Uterus (tissue), 4 donors: Measurements from ENCODE around the gene RIMS3. TPM values are rescaled to one million over a fixed set of nuclear protein-coding genes. Genes with fewer than 3 reads are reported as not detected.

Experiments used
- DNase-seq, 2 donors: peaks; one replicate each; pipeline ENCODE4 v3.0.0-alpha.2; 2019 to 2020
- H3K27ac ChIP-seq, 2 donors: fragments of 200-600 bp; sonication (generic); 1 replicate in 1 of 2; 2 replicates in 1 of 2; pipeline ENCODE4 v1.5.1; 2016 to 2018
- H3K27me3 ChIP-seq, 2 donors: fragments of 200-600 bp; sonication (generic); one replicate each; pipeline ENCODE4 v1.5.1; 2018 to 2019; ENCODE audit warnings: control low read depth in 1 of 2
- H3K36me3 ChIP-seq, 2 donors: fragments of 200-600 bp; sonication (generic); one replicate each; pipeline ENCODE4 v1.5.1; 2019; ENCODE audit warnings: control low read depth in 1 of 2
- H3K4me1 ChIP-seq, 2 donors: fragments of 200-600 bp; sonication (generic); one replicate each; pipeline ENCODE4 v1.5.1; 2018 to 2019; ENCODE audit warnings: control low read depth in 1 of 2
- H3K4me3 ChIP-seq, 2 donors: fragments of 200-600 bp; sonication (generic); 1 replicate in 1 of 2; 2 replicates in 1 of 2; pipeline ENCODE4 v1.5.1; 2018 to 2019; ENCODE audit warnings: mild to moderate bottlenecking in 1 of 2
- H3K9me3 ChIP-seq, 2 donors: fragments of 200-600 bp; sonication (generic); one replicate each; pipeline ENCODE4 v1.5.1; 2019; ENCODE audit warnings: control low read depth in 1 of 2
- POLR2A ChIP-seq, 2 donors: fragments of 450-650 bp; IDR thresholded peaks; one replicate each; pipeline ENCODE4 v1.6.1; 2016; ENCODE audit warnings: antibody characterized with exemption in 2 of 2, mild to moderate bottlenecking in 1 of 2, moderate library complexity in 1 of 2
- intact Hi-C: fragments of 100-400 bp; cut with DNase I; formaldehyde crosslinking; loops from one replicate; pipeline ENCODE4 v1.15.1; 2023; ENCODE audit warnings: low total_unique reads
- total RNA-seq, 4 donors: library from RNA; depleted of rRNA in 3 of 4; stranded (reverse); fragments of >200 nt in 3 of 4; gene quantifications; one replicate each; pipeline versions ENCODE4 v1.1.0 to v1.2.4, GENCODE V29; 2014 to 2023
- TF ChIP-seq, protein P1 (sequence below), 4 experiments: fragments of 200-600 bp in 2 of 4; fragments of 450-650 bp in 2 of 4; sonication (generic) in 2 of 4; IDR thresholded peaks; one replicate each; pipeline ENCODE4 v1.5.1; 2016 to 2019; ENCODE audit warnings: antibody characterized with exemption in 4 of 4, mild to moderate bottlenecking in 2 of 4, moderate library complexity in 1 of 4
- donor health status: DM: yes; HTN: yes; CAD: no.

RIMS3 gene
- total RNA-seq, 4 donors from 2014 or later: 1.8 to 14.0 (median 5.4) TPM

DNA sequence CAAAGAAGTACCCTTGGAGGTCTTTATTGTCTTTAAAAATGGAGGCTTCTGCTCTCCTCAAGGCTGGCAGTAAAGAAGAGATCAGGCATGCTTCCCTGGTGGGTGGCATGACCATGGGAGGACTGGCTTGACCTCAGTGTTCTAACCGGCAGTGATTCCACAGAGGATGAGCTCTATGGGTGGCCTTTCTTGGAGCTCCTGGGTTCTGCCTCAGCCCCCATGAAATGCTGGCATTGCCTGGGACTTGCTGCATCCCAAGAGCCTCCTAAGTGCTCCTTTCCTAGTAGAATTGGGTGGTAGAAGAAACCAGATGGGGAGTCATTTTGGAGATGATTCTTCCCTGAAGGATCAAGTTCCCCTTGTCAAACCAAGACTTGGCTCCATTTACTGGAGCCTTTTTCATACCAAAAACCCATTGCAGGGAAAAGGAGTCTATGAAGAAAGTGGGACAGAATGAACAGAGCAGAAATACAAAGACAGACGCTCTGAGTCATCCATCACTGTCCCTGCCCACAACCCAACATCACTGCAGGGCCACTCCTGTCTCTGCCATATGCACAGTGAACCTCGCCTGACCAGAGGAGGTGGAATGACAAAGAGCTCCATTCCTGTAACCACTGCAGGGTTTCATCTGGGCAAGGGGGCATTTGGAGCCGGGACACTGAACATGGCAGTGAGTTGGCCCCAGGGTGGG, 42.4 kb downstream of the RIMS3 start:
- no peak for DNase-seq
- no peaks in the 10 kb centered on the region for H3K27me3 ChIP-seq
- no peaks in the 10 kb centered on the region for H3K4me1 ChIP-seq
- intact Hi-C loops: no loop called here
- H3K27ac ChIP-seq: no peak overlapping the region
- H3K4me3 ChIP-seq: no peak overlapping the region
- H3K9me3 ChIP-seq: no peaks in the 10 kb centered on the region
- H3K36me3 ChIP-seq: no peaks in the 10 kb centered on the region
- TF ChIP-seq, protein P1, sequence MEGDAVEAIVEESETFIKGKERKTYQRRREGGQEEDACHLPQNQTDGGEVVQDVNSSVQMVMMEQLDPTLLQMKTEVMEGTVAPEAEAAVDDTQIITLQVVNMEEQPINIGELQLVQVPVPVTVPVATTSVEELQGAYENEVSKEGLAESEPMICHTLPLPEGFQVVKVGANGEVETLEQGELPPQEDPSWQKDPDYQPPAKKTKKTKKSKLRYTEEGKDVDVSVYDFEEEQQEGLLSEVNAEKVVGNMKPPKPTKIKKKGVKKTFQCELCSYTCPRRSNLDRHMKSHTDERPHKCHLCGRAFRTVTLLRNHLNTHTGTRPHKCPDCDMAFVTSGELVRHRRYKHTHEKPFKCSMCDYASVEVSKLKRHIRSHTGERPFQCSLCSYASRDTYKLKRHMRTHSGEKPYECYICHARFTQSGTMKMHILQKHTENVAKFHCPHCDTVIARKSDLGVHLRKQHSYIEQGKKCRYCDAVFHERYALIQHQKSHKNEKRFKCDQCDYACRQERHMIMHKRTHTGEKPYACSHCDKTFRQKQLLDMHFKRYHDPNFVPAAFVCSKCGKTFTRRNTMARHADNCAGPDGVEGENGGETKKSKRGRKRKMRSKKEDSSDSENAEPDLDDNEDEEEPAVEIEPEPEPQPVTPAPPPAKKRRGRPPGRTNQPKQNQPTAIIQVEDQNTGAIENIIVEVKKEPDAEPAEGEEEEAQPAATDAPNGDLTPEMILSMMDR (IDR thresholded peaks at IDR 0.05): no peak
- no peak for TF ChIP-seq POLR2A (IDR thresholded peaks at IDR 0.05)

- no peaks in the 10 kb centered on the region for H3K9me3 ChIP-seq
- TF ChIP-seq POLR2A (IDR thresholded peaks at IDR 0.05): no peak
- TF ChIP-seq, protein P1 (IDR thresholded peaks at IDR 0.05): no peak
- H3K27ac ChIP-seq: no peak overlapping the region
- no peak for DNase-seq
- H3K36me3 ChIP-seq: no peaks in the 10 kb centered on the region
- H3K4me3 ChIP-seq: no peak overlapping the region
- intact Hi-C loops: no loop called here
- no peaks in the 10 kb centered on the region for H3K4me1 ChIP-seq
- no peaks in the 10 kb centered on the region for H3K27me3 ChIP-seq
These were observed 43.5 kb downstream of the RIMS3 start for GRCh38 chr1:40621821-40622450.

GRCh38 chr1:40620586-40621210, 44.8 kb downstream of the RIMS3 start:
- Histone ChIP-seq H3K36me3 (no peaks in the 10 kb centered on the region), H3K4me1 (no peaks in the 10 kb centered on the region), H3K27ac (no peak overlapping the region), H3K9me3 (no peaks in the 10 kb centered on the region), H3K27me3 (no peaks in the 10 kb centered on the region), H3K4me3 (no peak overlapping the region)
- TF ChIP-seq, protein P1 (IDR thresholded peaks at IDR 0.05): no peak
- TF ChIP-seq POLR2A (IDR thresholded peaks at IDR 0.05): no peak
- DNase-seq: no peak
- intact Hi-C loops: no loop called here

DNA sequence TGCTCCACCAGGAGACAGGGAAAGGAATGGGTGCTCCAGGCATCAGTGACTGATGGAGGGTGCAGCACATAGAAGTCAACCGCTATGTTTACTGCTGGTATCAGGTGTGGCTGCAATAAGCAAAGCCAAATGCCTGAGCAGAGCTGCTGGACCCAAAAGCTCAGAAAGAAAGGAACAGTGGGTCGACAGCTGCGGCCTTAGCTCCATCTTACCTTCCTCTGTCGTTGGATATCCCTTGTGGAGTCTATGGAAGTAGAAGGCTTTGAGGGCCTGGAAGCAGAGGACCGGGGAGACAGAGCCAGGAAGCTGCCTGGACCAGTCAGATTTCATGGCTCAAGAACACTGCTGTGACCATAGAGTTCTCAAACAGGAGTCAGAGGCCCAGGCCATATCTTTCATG, 45.3 kb downstream of the RIMS3 start:
- intact Hi-C loops: no loop called here
- Histone ChIP-seq H3K9me3 (no peaks in the 10 kb centered on the region), H3K27ac (no peak overlapping the region), H3K4me3 (no peak overlapping the region), H3K4me1 (no peaks in the 10 kb centered on the region), H3K27me3 (no peaks in the 10 kb centered on the region), H3K36me3 (no peaks in the 10 kb centered on the region)
- DNase-seq: no peak
- no peak for TF ChIP-seq POLR2A (IDR thresholded peaks at IDR 0.05)
- TF ChIP-seq, protein P1 (IDR thresholded peaks at IDR 0.05): no peak

GRCh38 chr1:40618108-40618507, 47.4 kb downstream of the RIMS3 start:
- Histone ChIP-seq H3K4me1 (no peaks in the 10 kb centered on the region), H3K9me3 (no peaks in the 10 kb centered on the region), H3K36me3 (no peaks in the 10 kb centered on the region), H3K27me3 (no peaks in the 10 kb centered on the region), H3K27ac (no peak overlapping the region), H3K4me3 (no peak overlapping the region)
- no peak for TF ChIP-seq POLR2A (IDR thresholded peaks at IDR 0.05)
- TF ChIP-seq, protein P1 (IDR thresholded peaks at IDR 0.05): no peak
- no peak for DNase-seq
- intact Hi-C loops: no loop called here
